KMS-11 (cell line): ENCODE data around the gene MAML2.
"Not testable (repeated sequence)": the region's sequence is repeated elsewhere in the genome, so short reads cannot be mapped to it uniquely, and the experiment has no call there.

Source experiments
- H2AFZ ChIP-seq: fragments of 200-600 bp; sonication (generic); 2 replicates; pipeline ENCODE4 v1.6.1; 2016; ENCODE audit warnings: antibody characterized with exemption, mixed run types, low read depth
- H3K27ac ChIP-seq: fragments of 200-600 bp; sonication (generic); 2 replicates; pipeline ENCODE4 v1.6.1; 2016; ENCODE audit warnings: mild to moderate bottlenecking, mixed run types
- H3K27me3 ChIP-seq: fragments of 200-600 bp; sonication (generic); 2 replicates; pipeline ENCODE4 v1.6.1; 2017; ENCODE audit warnings: mild to moderate bottlenecking, low read depth, mixed run types, moderate library complexity; ENCODE audit not compliant: insufficient read depth
- H3K36me3 ChIP-seq: fragments of 200-600 bp; sonication (generic); 2 replicates; pipeline ENCODE4 v1.6.1; 2017; ENCODE audit warnings: mild to moderate bottlenecking, mixed run types; ENCODE audit not compliant: insufficient read depth
- H3K4me1 ChIP-seq: fragments of 200-600 bp; sonication (generic); 2 replicates; pipeline ENCODE4 v1.6.1; 2016; ENCODE audit warnings: mild to moderate bottlenecking, low read depth, mixed run types; ENCODE audit not compliant: poor library complexity, severe bottlenecking
- H3K4me2 ChIP-seq: fragments of 200-600 bp; sonication (generic); 2 replicates; pipeline ENCODE4 v1.7.0; 2016; ENCODE audit warnings: mild to moderate bottlenecking, mixed run types
- H3K4me3 ChIP-seq: fragments of 200-600 bp; sonication (generic); IDR thresholded peaks from 2 replicates; pipeline ENCODE4 v1.6.1; 2017; ENCODE audit warnings: low read depth, low read length, mixed read lengths; ENCODE audit not compliant: insufficient read depth
- H3K79me2 ChIP-seq: fragments of 200-600 bp; sonication (generic); 2 replicates; pipeline ENCODE4 v1.6.1; 2016; ENCODE audit warnings: low read depth, mixed run types; ENCODE audit not compliant: insufficient read depth
- H3K9ac ChIP-seq: fragments of 200-600 bp; sonication (generic); 2 replicates; pipeline ENCODE4 v1.6.1; 2016; ENCODE audit warnings: mild to moderate bottlenecking, mixed run types
- H4K20me1 ChIP-seq: fragments of 200-600 bp; sonication (generic); 2 replicates; pipeline ENCODE4 v1.6.1; 2016; ENCODE audit warnings: mild to moderate bottlenecking, mixed run types; ENCODE audit not compliant: insufficient read depth
- TF ChIP-seq, protein P1 (sequence below): fragments of 200-600 bp; sonication (generic); conservative IDR thresholded peaks from 2 replicates; pipeline ENCODE4 v1.6.1; 2017; ENCODE audit warnings: low read depth, mild to moderate bottlenecking, antibody characterized with exemption, low read length, moderate library complexity, mixed read lengths

MAML2 gene

GRCh38 chr11:96288915-96289314 lies 54.1 kb downstream of the MAML2 start:
- Histone ChIP-seq H3K9ac (no peak overlapping the region), H3K27ac (no peak overlapping the region), H3K27me3 (no peaks in the 10 kb centered on the region), H3K4me2 (0 out of 2 replicates have a peak overlapping the region, but pooled peaks have one; percentile 2), H3K4me3 (no peak overlapping the region), H2AFZ (no peak overlapping the region), H3K36me3 (no peaks in the 10 kb centered on the region), H3K4me1 (peaks cover 18% of the 10 kb centered on the region), H4K20me1 (no peaks in the 10 kb centered on the region), H3K79me2 (no peaks in the 10 kb centered on the region)
- TF ChIP-seq, protein P1, sequence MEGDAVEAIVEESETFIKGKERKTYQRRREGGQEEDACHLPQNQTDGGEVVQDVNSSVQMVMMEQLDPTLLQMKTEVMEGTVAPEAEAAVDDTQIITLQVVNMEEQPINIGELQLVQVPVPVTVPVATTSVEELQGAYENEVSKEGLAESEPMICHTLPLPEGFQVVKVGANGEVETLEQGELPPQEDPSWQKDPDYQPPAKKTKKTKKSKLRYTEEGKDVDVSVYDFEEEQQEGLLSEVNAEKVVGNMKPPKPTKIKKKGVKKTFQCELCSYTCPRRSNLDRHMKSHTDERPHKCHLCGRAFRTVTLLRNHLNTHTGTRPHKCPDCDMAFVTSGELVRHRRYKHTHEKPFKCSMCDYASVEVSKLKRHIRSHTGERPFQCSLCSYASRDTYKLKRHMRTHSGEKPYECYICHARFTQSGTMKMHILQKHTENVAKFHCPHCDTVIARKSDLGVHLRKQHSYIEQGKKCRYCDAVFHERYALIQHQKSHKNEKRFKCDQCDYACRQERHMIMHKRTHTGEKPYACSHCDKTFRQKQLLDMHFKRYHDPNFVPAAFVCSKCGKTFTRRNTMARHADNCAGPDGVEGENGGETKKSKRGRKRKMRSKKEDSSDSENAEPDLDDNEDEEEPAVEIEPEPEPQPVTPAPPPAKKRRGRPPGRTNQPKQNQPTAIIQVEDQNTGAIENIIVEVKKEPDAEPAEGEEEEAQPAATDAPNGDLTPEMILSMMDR, result no peak

DNA sequence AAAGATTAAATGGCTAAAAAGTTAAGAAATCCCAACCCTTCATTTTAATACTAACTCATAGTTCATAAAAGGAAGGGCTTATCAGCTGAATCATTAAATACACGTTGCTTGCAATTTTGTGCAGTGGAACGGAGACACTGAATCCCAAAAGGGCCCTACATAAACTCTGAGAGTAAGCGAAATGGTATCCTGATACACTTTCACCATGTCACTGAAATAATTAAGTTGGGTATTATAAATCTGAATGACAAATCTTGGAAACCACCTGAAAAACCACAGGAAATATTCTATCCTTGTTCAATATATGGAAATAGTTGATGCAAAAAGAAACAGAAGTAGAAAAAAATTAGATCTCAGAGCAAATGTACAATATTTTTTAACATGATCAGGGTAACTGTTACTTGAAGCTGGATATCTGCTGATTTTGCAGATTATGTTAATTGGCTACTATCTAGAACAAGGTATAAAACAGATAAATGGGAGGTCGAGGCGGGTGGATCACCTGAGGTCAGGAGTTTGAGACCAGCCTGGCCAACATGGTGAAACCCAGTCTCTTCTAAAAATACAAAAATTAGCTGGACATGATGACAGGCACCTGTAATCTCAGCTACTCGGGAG lies 55.1 kb downstream of the MAML2 start:
- TF ChIP-seq, protein P1, result no peak
- H3K4me1 ChIP-seq, result peaks cover 18% of the 10 kb centered on the region
- no peak overlapping the region for H3K4me2 ChIP-seq
- H3K36me3 ChIP-seq, result no peaks in the 10 kb centered on the region
- no peaks in the 10 kb centered on the region for H4K20me1 ChIP-seq
- H3K4me3 ChIP-seq, result no peak overlapping the region
- no peaks in the 10 kb centered on the region for H3K79me2 ChIP-seq
- no peaks in the 10 kb centered on the region for H3K27me3 ChIP-seq
- H3K9ac ChIP-seq, result no peak overlapping the region
- H2AFZ ChIP-seq, result no peak overlapping the region
- no peak overlapping the region for H3K27ac ChIP-seq

DNA sequence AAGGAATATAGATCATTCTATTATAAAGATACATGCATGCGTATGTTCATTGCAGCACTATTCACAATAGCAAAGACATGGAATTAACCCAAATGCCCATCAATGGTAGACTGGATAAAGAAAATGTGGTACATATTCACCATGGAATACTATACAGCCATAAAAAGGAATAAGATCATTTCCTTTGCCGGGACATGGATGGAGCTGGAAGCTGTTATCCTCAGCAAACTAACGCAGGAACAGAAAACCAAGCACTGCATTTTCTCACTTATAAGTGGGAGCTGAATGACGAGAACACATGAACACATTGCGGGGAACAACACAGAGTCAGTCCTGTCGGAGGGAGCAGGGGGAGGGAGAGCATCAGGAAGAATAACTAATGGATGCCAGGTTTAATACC lies 57.0 kb downstream of the MAML2 start:
- not testable (repeated sequence) for H2AFZ ChIP-seq, H3K79me2 ChIP-seq, H4K20me1 ChIP-seq, H3K27ac ChIP-seq, H3K36me3 ChIP-seq, H3K4me2 ChIP-seq, H3K9ac ChIP-seq, H3K27me3 ChIP-seq, H3K4me3 ChIP-seq
- peaks cover 18% of the 10 kb centered on the region for H3K4me1 ChIP-seq

DNA sequence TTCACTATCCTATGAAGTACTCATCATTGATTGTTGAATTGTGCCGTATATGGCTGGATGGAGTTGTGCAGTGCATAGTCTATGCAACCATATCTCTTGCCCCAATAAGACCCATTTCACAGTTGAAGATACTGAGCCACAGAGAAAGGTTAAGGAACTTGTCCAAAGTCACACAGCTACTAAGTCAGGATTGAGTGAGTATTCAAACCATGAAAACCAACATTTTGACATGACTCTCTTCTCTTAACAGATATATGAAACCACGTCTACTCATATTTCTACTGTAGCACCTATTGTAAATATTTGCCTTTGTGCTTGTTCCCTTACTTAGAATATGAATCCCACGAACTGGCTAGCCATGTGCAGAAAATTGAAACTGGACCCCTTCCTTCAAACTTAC lies 58.1 kb downstream of the MAML2 start:
- no peak overlapping the region for H3K4me3 ChIP-seq
- H3K27ac ChIP-seq, result no peak overlapping the region
- H3K27me3 ChIP-seq, result no peaks in the 10 kb centered on the region
- TF ChIP-seq, protein P1, result no peak
- H3K79me2 ChIP-seq, result no peaks in the 10 kb centered on the region
- no peak overlapping the region for H3K9ac ChIP-seq
- H3K4me1 ChIP-seq, result peaks cover 18% of the 10 kb centered on the region
- no peak overlapping the region for H2AFZ ChIP-seq
- H3K36me3 ChIP-seq, result no peaks in the 10 kb centered on the region
- H3K4me2 ChIP-seq, result no peak overlapping the region
- H4K20me1 ChIP-seq, result no peaks in the 10 kb centered on the region

DNA sequence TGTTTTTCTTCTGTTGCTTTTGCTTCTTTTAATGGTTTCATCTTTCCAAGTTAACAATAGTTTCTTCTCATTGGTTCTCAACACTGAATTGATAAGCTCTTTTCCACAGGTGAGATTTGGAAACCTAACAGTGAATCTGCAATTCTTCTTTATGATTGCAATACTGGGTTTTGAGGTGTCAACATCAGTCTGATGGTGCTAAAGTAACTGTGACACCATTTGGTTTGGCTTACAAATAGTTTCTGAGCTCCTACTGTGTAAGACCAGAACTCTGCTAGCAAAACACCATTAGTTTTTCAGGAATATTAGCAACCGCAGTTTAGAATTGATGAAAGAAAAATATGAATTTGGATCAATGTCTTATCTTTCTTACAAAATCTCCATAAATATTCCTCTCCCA lies 58.6 kb downstream of the MAML2 start:
- Histone ChIP-seq H3K4me1 (peaks cover 16% of the 10 kb centered on the region), H3K9ac (no peak overlapping the region), H3K4me3 (no peak overlapping the region), H4K20me1 (no peaks in the 10 kb centered on the region), H3K79me2 (no peaks in the 10 kb centered on the region), H3K4me2 (no peak overlapping the region), H3K36me3 (no peaks in the 10 kb centered on the region), H2AFZ (no peak overlapping the region), H3K27me3 (no peaks in the 10 kb centered on the region), H3K27ac (no peak overlapping the region)
- TF ChIP-seq, protein P1, result no peak
